Ascending aorta (tissue), 2 donors: ENCODE results near the gene FZR1. TPM values are rescaled to one million over a fixed set of nuclear protein-coding genes. Genes with fewer than 3 reads are reported as not detected.

Source experiments
- DNase-seq, 2 donors: peaks; one replicate each; pipeline ENCODE4 v3.0.0-alpha.2; 2019; ENCODE audit warnings: low spot score in 2 of 2
- H3K27ac ChIP-seq, 2 donors: fragments of 200-600 bp; sonication (generic); one replicate each; pipeline ENCODE4 v1.5.1; 2016 to 2017; ENCODE audit warnings: mild to moderate bottlenecking in 1 of 2
- H3K27me3 ChIP-seq: fragments of 200-600 bp; sonication (generic); one replicate; pipeline ENCODE4 v1.5.1; 2017
- H3K36me3 ChIP-seq, 2 donors: fragments of 200-600 bp; sonication (generic); one replicate each; pipeline ENCODE4 v1.5.1; 2016
- H3K4me1 ChIP-seq, 2 donors: fragments of 200-600 bp; sonication (generic); one replicate each; pipeline ENCODE4 v1.5.1; 2016 to 2017; ENCODE audit warnings: mild to moderate bottlenecking in 1 of 2
- H3K4me3 ChIP-seq, 2 donors: fragments of 200-600 bp; sonication (generic); one replicate each; pipeline ENCODE4 v1.5.1; 2016 to 2017; ENCODE audit warnings: mild to moderate bottlenecking in 1 of 2
- H3K9me3 ChIP-seq, 2 donors: fragments of 200-600 bp; sonication (generic); one replicate each; pipeline ENCODE4 v1.5.1; 2016
- CTCF ChIP-seq, 3 experiments: fragments of 200-600 bp in 2 of 3; fragments of 450-650 bp in 1 of 3; sonication (generic) in 2 of 3; IDR thresholded peaks; one replicate each; pipeline ENCODE4 v1.5.1; 2016 to 2019; ENCODE audit warnings: antibody characterized with exemption in 3 of 3, mild to moderate bottlenecking in 1 of 3, moderate library complexity in 1 of 3
- intact Hi-C: fragments of 100-400 bp; cut with DNase I; formaldehyde crosslinking; loops from one replicate; pipeline ENCODE4 v1.15.1; 2023
- total RNA-seq: library from RNA; depleted of rRNA; stranded (reverse); fragments of >200 nt; gene quantifications from one replicate; pipeline ENCODE4 v1.1.0, GENCODE V29; 2016

Gene FZR1
- total RNA-seq, 1 donor from 2014 or later, result 56.8 TPM

- no peak for DNase-seq
- TF ChIP-seq CTCF (IDR thresholded peaks at IDR 0.05), result no peak
- intact Hi-C loops, result no loop called here
- Histone ChIP-seq H3K4me1 (no peaks in the 10 kb centered on the region), H3K27me3 (no peaks in the 10 kb centered on the region), H3K36me3 (peaks cover 0 to 11% of the 10 kb centered on the region in 2 donors), H3K9me3 (no peaks in the 10 kb centered on the region), H3K27ac (no peak overlapping the region), H3K4me3 (no peak overlapping the region)
Measured at GRCh38 chr19:3516675-3517207, 10.6 kb downstream of the FZR1 start.

DNA sequence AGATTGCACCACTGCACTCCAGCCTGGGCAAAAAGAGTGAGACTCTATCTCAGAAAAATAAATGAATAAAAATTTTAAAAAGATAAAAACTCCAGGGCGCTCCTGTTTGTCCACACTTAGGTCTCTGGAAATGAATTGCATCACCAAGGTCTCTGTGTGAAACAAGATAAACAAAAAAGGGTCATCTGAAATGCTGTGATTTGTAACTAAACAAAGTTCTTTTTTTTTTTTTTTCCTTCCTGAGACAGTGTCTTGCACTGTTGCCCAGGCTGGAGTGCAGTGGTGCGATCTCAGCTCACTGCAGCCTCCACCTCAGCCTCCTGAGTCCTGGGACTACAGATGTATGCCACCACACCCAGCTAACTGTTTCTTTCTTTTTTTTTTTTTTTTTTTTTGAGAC is 11.5 kb downstream of the FZR1 start:
- Histone ChIP-seq H3K4me1 (no peaks in the 10 kb centered on the region), H3K36me3 (peaks cover 0 to 18% of the 10 kb centered on the region in 2 donors), H3K4me3 (no peak overlapping the region), H3K9me3 (no peaks in the 10 kb centered on the region), H3K27me3 (no peaks in the 10 kb centered on the region), H3K27ac (no peak overlapping the region)
- no peak for TF ChIP-seq CTCF (IDR thresholded peaks at IDR 0.05)
- DNase-seq, result no peak
- intact Hi-C loops, result no loop called here

- H3K9me3 ChIP-seq, result no peaks in the 10 kb centered on the region
- H3K27ac ChIP-seq, result no peak overlapping the region
- no peak for TF ChIP-seq CTCF (IDR thresholded peaks at IDR 0.05)
- no peak for DNase-seq
- intact Hi-C loops, result no loop called here
- peaks cover 5 to 23% of the 10 kb centered on the region in 2 donors for H3K36me3 ChIP-seq
- H3K4me1 ChIP-seq, result no peaks in the 10 kb centered on the region
- no peak overlapping the region for H3K4me3 ChIP-seq
- H3K27me3 ChIP-seq, result no peaks in the 10 kb centered on the region
Measured at GRCh38 chr19:3518255-3518654, 12.1 kb downstream of the FZR1 start.

- no peak for DNase-seq
- Histone ChIP-seq H3K27ac (no peak overlapping the region), H3K4me3 (no peak overlapping the region), H3K27me3 (no peaks in the 10 kb centered on the region), H3K36me3 (peaks cover 9 to 27% of the 10 kb centered on the region in 2 donors), H3K4me1 (no peaks in the 10 kb centered on the region), H3K9me3 (no peaks in the 10 kb centered on the region)
- intact Hi-C loops, result no loop called here
- TF ChIP-seq CTCF (IDR thresholded peaks at IDR 0.05), result no peak
Measured at GRCh38 chr19:3518659-3519058, 12.5 kb downstream of the FZR1 start.

GRCh38 chr19:3519126-3519525 is 13.0 kb downstream of the FZR1 start:
- TF ChIP-seq CTCF (IDR thresholded peaks at IDR 0.05), result no peak
- H3K4me1 ChIP-seq, result no peaks in the 10 kb centered on the region
- no peak overlapping the region for H3K27ac ChIP-seq
- H3K27me3 ChIP-seq, result no peaks in the 10 kb centered on the region
- intact Hi-C loops, result no loop called here
- no peak for DNase-seq
- H3K9me3 ChIP-seq, result no peaks in the 10 kb centered on the region
- peaks cover 12 to 31% of the 10 kb centered on the region in 2 donors for H3K36me3 ChIP-seq
- no peak overlapping the region for H3K4me3 ChIP-seq
